ENCODE data around the gene SLC35B1.

GRCh38 chr17:49707608-49708514, at the start of gene SLC35B1:
- peak in 3 of 4 donors; percentile 40 to 57 (median 52) for TF ChIP-seq POLR2A (IDR thresholded peaks at IDR 0.05)
- peak; percentile 67 to 86 (median 83) for TF ChIP-seq CTCF (IDR thresholded peaks at IDR 0.05)

Measured in esophagus squamous epithelium (tissue), 4 donors.